Measurements from ENCODE around the gene C15orf62.

The C15orf62 gene

GRCh38 chr15:40768521-40769273 lies 1.1 kb upstream of the C15orf62 start:
- Histone ChIP-seq H3K4me3 (ENCODE audit: low read depth, low read length) (no peak overlapping the region), H3K27me3 (ENCODE audit: insufficient read depth, low read length) (no peaks in the 10 kb centered on the region), H3K4me1 (ENCODE audit: control insufficient read depth, insufficient read depth, low read length, unreplicated experiment) (peaks cover 46% of the 10 kb centered on the region), H3K36me3 (ENCODE audit: insufficient read depth, low read length) (peaks cover 6% of the 10 kb centered on the region; the same call in 1 of the 2 replicates), H3K79me2 (ENCODE audit: control insufficient read depth, insufficient read depth, low read length, unreplicated experiment) (no peaks in the 10 kb centered on the region), H2AFZ (ENCODE audit: low read length, unreplicated experiment) (no peak overlapping the region), H3K27ac (ENCODE audit: low read depth, low read length) (no peak overlapping the region)

GRCh38 chr15:40770147-40770721 lies 454 bp downstream of the C15orf62 start:
- Histone ChIP-seq H3K79me2 (ENCODE audit: control insufficient read depth, insufficient read depth, low read length, unreplicated experiment) (no peaks in the 10 kb centered on the region), H3K36me3 (ENCODE audit: insufficient read depth, low read length) (peaks cover 14% of the 10 kb centered on the region; the same call in 1 of the 2 replicates), H3K4me1 (ENCODE audit: control insufficient read depth, insufficient read depth, low read length, unreplicated experiment) (peaks cover 37% of the 10 kb centered on the region), H2AFZ (ENCODE audit: low read length, unreplicated experiment) (no peak overlapping the region), H3K27me3 (ENCODE audit: insufficient read depth, low read length) (no peaks in the 10 kb centered on the region), H3K27ac (ENCODE audit: low read depth, low read length) (no peak overlapping the region), H3K4me3 (ENCODE audit: low read depth, low read length) (no peak overlapping the region)

DNA sequence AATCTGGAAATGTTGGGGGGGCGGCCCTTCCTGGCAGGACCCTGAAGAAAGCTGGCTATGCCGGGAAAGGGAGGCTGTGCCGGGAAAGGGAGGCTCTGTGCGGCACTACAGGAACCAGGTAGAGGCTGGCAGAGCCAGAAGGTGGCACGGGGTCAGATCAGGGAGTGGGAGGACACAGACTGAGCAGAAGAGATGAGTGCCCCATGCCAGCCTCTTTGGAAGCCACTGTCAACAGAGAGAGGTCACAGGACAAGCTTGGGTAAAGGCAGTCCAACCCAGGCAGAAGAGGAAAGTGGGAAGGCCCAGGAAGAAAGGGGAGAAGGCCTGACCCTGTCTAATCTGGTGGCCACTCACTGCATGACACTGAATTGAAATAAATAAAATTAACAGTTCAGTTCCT lies 1.5 kb downstream of the C15orf62 start:
- H2AFZ ChIP-seq (ENCODE audit: low read length, unreplicated experiment): no peak overlapping the region

GRCh38 chr15:40772014-40772413 lies 2.2 kb downstream of the C15orf62 start:
- H3K27me3 ChIP-seq (ENCODE audit: insufficient read depth, low read length): no peaks in the 10 kb centered on the region
- no peak overlapping the region for H3K27ac ChIP-seq (ENCODE audit: low read depth, low read length)
- H3K36me3 ChIP-seq (ENCODE audit: insufficient read depth, low read length): peaks cover 14% of the 10 kb centered on the region; the same call in 1 of the 2 replicates
- H3K4me3 ChIP-seq (ENCODE audit: low read depth, low read length): no peak overlapping the region
- no peaks in the 10 kb centered on the region for H3K79me2 ChIP-seq (ENCODE audit: control insufficient read depth, insufficient read depth, low read length, unreplicated experiment)
- no peak overlapping the region for H2AFZ ChIP-seq (ENCODE audit: low read length, unreplicated experiment)
- H3K4me1 ChIP-seq (ENCODE audit: control insufficient read depth, insufficient read depth, low read length, unreplicated experiment): peaks cover 29% of the 10 kb centered on the region

More for the DNA sequence above, 1.5 kb downstream of the C15orf62 start:
- H3K36me3 ChIP-seq (ENCODE audit: insufficient read depth, low read length): peaks cover 14% of the 10 kb centered on the region; the same call in 1 of the 2 replicates
- H3K27me3 ChIP-seq (ENCODE audit: insufficient read depth, low read length): no peaks in the 10 kb centered on the region
- no peaks in the 10 kb centered on the region for H3K79me2 ChIP-seq (ENCODE audit: control insufficient read depth, insufficient read depth, low read length, unreplicated experiment)
- H3K4me3 ChIP-seq (ENCODE audit: low read depth, low read length): no peak overlapping the region
- peaks cover 28% of the 10 kb centered on the region for H3K4me1 ChIP-seq (ENCODE audit: control insufficient read depth, insufficient read depth, low read length, unreplicated experiment)
- no peak overlapping the region for H3K27ac ChIP-seq (ENCODE audit: low read depth, low read length)

- H3K4me1 ChIP-seq (ENCODE audit: control insufficient read depth, insufficient read depth, low read length, unreplicated experiment): peaks cover 24% of the 10 kb centered on the region
- H3K36me3 ChIP-seq (ENCODE audit: insufficient read depth, low read length): peaks cover 14% of the 10 kb centered on the region; the same call in 1 of the 2 replicates
- H3K27me3 ChIP-seq (ENCODE audit: insufficient read depth, low read length): no peaks in the 10 kb centered on the region
Measured at GRCh38 chr15:40773496-40773895, 3.7 kb downstream of the C15orf62 start.

DNA sequence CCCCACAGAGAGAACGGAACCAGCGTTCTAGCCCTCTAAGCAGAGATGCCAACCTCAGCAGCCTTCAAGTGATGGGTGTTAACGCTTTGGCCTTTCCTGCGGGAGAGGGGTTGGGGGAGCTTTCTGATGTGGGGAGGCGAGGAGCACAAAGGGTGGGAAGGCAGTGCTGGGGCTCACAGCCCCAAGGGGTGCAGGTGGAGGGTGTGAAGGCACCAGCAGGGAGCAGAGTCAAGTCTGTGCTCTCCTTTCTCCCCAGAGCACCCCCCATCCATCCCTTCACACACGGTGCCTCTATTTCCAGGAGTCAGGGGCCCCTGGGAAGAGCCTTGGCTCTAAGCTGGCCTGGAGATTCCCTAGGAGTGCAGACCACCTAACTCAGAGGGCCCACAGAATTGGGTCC lies 4.1 kb downstream of the C15orf62 start:
- peaks cover 20% of the 10 kb centered on the region for H3K4me1 ChIP-seq (ENCODE audit: control insufficient read depth, insufficient read depth, low read length, unreplicated experiment)
- peaks cover 14% of the 10 kb centered on the region; the same call in 1 of the 2 replicates for H3K36me3 ChIP-seq (ENCODE audit: insufficient read depth, low read length)
- H3K27ac ChIP-seq (ENCODE audit: low read depth, low read length): no peak overlapping the region
- H3K27me3 ChIP-seq (ENCODE audit: insufficient read depth, low read length): no peaks in the 10 kb centered on the region
- no peaks in the 10 kb centered on the region for H3K79me2 ChIP-seq (ENCODE audit: control insufficient read depth, insufficient read depth, low read length, unreplicated experiment)
- no peak overlapping the region for H3K4me3 ChIP-seq (ENCODE audit: low read depth, low read length)
- no peak overlapping the region for H2AFZ ChIP-seq (ENCODE audit: low read length, unreplicated experiment)

More at GRCh38 chr15:40773496-40773895, 3.7 kb downstream of the C15orf62 start:
- H3K79me2 ChIP-seq (ENCODE audit: control insufficient read depth, insufficient read depth, low read length, unreplicated experiment): no peaks in the 10 kb centered on the region
- no peak overlapping the region for H3K27ac ChIP-seq (ENCODE audit: low read depth, low read length)
- H2AFZ ChIP-seq (ENCODE audit: low read length, unreplicated experiment): no peak overlapping the region
- no peak overlapping the region for H3K4me3 ChIP-seq (ENCODE audit: low read depth, low read length)

DNA sequence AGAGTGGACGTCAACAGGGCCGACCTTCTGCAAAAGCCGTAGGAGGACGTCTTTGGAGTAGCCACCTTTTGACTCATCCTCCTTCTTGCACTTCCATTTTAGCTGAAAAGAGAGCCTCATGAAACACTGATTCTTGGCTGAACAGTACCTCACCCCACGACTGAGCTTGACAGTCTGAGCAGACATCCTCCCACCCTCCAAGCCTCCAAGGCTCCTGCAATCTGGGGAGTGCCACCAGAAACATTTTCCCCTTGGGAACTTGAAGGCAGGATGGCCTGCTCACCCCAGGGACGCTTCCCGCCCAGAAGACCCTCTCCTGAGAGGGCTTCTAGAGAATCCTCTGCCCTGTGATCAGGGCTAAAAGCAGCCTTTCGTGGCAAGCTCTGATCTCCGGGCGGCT lies 5.2 kb downstream of the C15orf62 start:
- no peaks in the 10 kb centered on the region for H3K79me2 ChIP-seq (ENCODE audit: control insufficient read depth, insufficient read depth, low read length, unreplicated experiment)
- peaks cover 12% of the 10 kb centered on the region for H3K4me1 ChIP-seq (ENCODE audit: control insufficient read depth, insufficient read depth, low read length, unreplicated experiment)
- H2AFZ ChIP-seq (ENCODE audit: low read length, unreplicated experiment): no peak overlapping the region
- H3K4me3 ChIP-seq (ENCODE audit: low read depth, low read length): no peak overlapping the region
- no peaks in the 10 kb centered on the region for H3K27me3 ChIP-seq (ENCODE audit: insufficient read depth, low read length)
- H3K27ac ChIP-seq (ENCODE audit: low read depth, low read length): no peak overlapping the region
- H3K36me3 ChIP-seq (ENCODE audit: insufficient read depth, low read length): peaks cover 14% of the 10 kb centered on the region; the same call in 1 of the 2 replicates

GRCh38 chr15:40775740-40776536 lies 6.2 kb downstream of the C15orf62 start:
- H3K79me2 ChIP-seq (ENCODE audit: control insufficient read depth, insufficient read depth, low read length, unreplicated experiment): no peaks in the 10 kb centered on the region
- H2AFZ ChIP-seq (ENCODE audit: low read length, unreplicated experiment): no peak overlapping the region
- H3K27ac ChIP-seq (ENCODE audit: low read depth, low read length): no peak overlapping the region
- no peaks in the 10 kb centered on the region for H3K27me3 ChIP-seq (ENCODE audit: insufficient read depth, low read length)
- H3K4me3 ChIP-seq (ENCODE audit: low read depth, low read length): no peak overlapping the region
- H3K36me3 ChIP-seq (ENCODE audit: insufficient read depth, low read length): peaks cover 14% of the 10 kb centered on the region; the same call in 1 of the 2 replicates
- H3K4me1 ChIP-seq (ENCODE audit: control insufficient read depth, insufficient read depth, low read length, unreplicated experiment): peaks cover 9% of the 10 kb centered on the region

DNA sequence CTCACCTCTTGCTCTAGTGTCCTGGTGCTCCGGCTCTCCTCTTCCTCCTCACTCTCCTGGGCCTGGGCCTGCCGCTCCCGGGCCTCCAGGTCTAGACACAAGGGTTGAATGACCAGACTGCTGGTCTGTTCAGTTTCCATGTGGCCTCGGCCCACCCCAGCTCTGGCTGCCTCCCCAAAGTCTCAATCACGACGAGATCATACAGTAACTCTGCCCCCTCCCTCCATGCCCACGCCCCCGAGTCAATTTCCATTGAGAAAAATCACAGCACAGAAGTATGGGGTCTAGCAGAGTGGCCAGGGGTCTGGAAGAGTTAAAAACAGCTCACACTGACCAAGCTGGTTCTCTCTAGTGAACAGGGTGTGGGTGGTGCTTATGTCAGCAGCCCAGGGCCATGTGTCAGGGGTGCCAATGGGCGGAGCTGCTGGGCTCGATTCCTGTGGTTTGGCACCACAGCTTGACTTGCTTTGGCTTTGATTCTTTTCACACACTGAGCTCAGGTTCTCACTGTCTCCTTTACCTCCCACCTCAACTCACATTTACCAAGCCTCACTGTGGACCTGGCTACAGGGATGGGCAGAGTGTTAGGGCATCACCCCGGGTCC lies 6.9 kb downstream of the C15orf62 start:
- Histone ChIP-seq H3K4me1 (ENCODE audit: control insufficient read depth, insufficient read depth, low read length, unreplicated experiment) (peaks cover 9% of the 10 kb centered on the region), H3K79me2 (ENCODE audit: control insufficient read depth, insufficient read depth, low read length, unreplicated experiment) (no peaks in the 10 kb centered on the region), H3K27me3 (ENCODE audit: insufficient read depth, low read length) (no peaks in the 10 kb centered on the region), H3K36me3 (ENCODE audit: insufficient read depth, low read length) (peaks cover 14% of the 10 kb centered on the region; the same call in 1 of the 2 replicates), H3K27ac (ENCODE audit: low read depth, low read length) (0 out of 2 replicates have a peak overlapping the region, but pooled peaks have one; percentile 26), H2AFZ (ENCODE audit: low read length, unreplicated experiment) (no peak overlapping the region), H3K4me3 (ENCODE audit: low read depth, low read length) (no peak overlapping the region)

DNA sequence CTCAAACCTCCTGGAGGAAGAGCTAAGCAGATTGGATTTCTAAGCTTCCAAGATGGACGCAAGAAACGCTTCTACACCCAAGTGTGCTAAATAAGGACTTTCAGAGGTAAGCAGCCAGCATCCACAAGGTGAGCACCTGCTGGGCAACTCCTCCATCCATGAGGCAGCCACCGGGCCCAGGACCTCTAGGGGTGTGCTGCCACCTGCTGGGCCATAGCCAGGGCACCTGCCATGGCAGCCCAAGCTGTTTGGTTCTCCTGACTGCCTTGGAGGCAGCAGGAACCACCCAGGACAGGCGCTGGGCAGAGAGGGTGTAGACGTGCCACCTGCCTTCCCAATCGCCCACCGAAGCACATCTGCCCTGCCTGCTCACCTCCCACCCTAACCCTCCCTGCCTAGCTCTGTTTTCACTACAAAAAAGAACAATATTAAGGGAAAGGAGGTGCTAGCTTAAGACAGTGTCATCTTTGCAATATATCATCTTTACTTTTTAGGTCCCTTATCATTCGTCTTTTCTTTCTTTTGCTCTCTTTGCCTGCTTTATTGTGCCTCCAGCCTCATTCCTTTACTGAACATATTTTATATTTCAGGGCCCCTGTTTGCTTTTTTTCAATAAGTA lies 12.9 kb downstream of the C15orf62 start:
- Histone ChIP-seq H3K27me3 (ENCODE audit: insufficient read depth, low read length) (no peaks in the 10 kb centered on the region), H3K27ac (ENCODE audit: low read depth, low read length) (no peak overlapping the region), H3K79me2 (ENCODE audit: control insufficient read depth, insufficient read depth, low read length, unreplicated experiment) (peaks cover 18% of the 10 kb centered on the region), H3K4me3 (ENCODE audit: low read depth, low read length) (no peak overlapping the region), H3K4me1 (ENCODE audit: control insufficient read depth, insufficient read depth, low read length, unreplicated experiment) (peaks cover 15% of the 10 kb centered on the region), H3K36me3 (ENCODE audit: insufficient read depth, low read length) (no peaks in the 10 kb centered on the region), H2AFZ (ENCODE audit: low read length, unreplicated experiment) (no peak overlapping the region)
